ENCODE data around the gene PABPN1L.

GRCh38 chr16:88848557-88848956, 17.9 kb downstream of the PABPN1L start:
- TF ChIP-seq POLR2A (IDR thresholded peaks at IDR 0.05; ENCODE audit: low read length) = no peak
- TF ChIP-seq GATA1 (IDR thresholded peaks at IDR 0.05; ENCODE audit: low read depth, low read length) = no peak
